SJCRH30 (cell line): ENCODE data around the gene ST6GALNAC3. TPM values are rescaled to one million over a fixed set of nuclear protein-coding genes. Genes with fewer than 3 reads are reported as not detected.
"Not testable (repeated sequence)": the region's sequence is repeated elsewhere in the genome, so short reads cannot be mapped to it uniquely, and the experiment has no call there.

Experiments
- DNase-seq, 2 experiments: peaks; one replicate each; pipeline ENCODE4 v3.0.0-alpha.2; 2015 to 2020
- H3K27ac ChIP-seq: fragments of 250-450 bp; sonication (Bioruptor Pico); 2 replicates; pipeline ENCODE4 v1.5.1; 2020; ENCODE audit warnings: mild to moderate bottlenecking, moderate library complexity
- H3K27me3 ChIP-seq: fragments of 250-450 bp; sonication (Bioruptor Pico); 2 replicates; pipeline ENCODE4 v1.5.1; 2020; ENCODE audit warnings: mild to moderate bottlenecking, moderate library complexity
- H3K36me3 ChIP-seq: fragments of 250-450 bp; sonication (Bioruptor Pico); 2 replicates; pipeline ENCODE4 v1.5.1; 2020; ENCODE audit warnings: mild to moderate bottlenecking, moderate library complexity
- H3K4me1 ChIP-seq: fragments of 250-450 bp; sonication (Bioruptor Pico); 2 replicates; pipeline ENCODE4 v1.5.1; 2020; ENCODE audit warnings: mild to moderate bottlenecking, moderate library complexity
- H3K4me3 ChIP-seq: fragments of 250-450 bp; sonication (Bioruptor Pico); 2 replicates; pipeline ENCODE4 v1.5.1; 2020; ENCODE audit warnings: mild to moderate bottlenecking, moderate library complexity
- H3K9me3 ChIP-seq: fragments of 250-450 bp; sonication (Bioruptor Pico); replicated peaks from 2 replicates; pipeline ENCODE4 v1.5.1; 2020; ENCODE audit warnings: mild to moderate bottlenecking, moderate library complexity
- total RNA-seq: library from RNA; depleted of rRNA; stranded (reverse); fragments of >200 nt; shearing (Covaris generic); gene quantifications from 2 replicates; pipeline ENCODE4 v1.2.3, GENCODE V29; 2014

Gene ST6GALNAC3
- total RNA-seq, 1 experiment from 2014 or later, result 6.4 TPM

DNA sequence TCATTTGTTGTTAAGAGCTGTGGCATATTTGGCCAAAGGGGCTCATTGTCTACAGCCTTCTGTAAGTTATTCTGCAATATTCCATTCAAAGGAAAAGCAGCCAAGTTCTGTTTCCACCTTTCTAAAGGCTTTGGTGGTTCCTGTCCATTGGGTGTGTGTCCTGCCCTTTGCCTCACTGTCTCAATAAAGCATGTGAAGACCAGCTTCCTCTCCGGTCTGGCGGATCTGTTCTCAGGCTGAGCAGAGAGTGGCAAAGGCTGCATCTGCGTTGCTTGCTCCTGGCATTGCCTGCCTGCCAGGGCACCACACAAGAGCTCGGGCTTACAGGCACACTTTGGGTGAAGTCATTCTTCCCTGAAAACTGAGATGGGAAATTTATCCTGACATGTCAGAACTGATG lies 34.9 kb downstream of the ST6GALNAC3 start:
- H3K27me3 ChIP-seq, result no peaks in the 10 kb centered on the region
- H3K27ac ChIP-seq, result no peak overlapping the region
- H3K4me3 ChIP-seq, result no peak overlapping the region
- no peaks in the 10 kb centered on the region for H3K9me3 ChIP-seq
- DNase-seq, result no peak
- no peaks in the 10 kb centered on the region for H3K36me3 ChIP-seq
- no peaks in the 10 kb centered on the region for H3K4me1 ChIP-seq

DNA sequence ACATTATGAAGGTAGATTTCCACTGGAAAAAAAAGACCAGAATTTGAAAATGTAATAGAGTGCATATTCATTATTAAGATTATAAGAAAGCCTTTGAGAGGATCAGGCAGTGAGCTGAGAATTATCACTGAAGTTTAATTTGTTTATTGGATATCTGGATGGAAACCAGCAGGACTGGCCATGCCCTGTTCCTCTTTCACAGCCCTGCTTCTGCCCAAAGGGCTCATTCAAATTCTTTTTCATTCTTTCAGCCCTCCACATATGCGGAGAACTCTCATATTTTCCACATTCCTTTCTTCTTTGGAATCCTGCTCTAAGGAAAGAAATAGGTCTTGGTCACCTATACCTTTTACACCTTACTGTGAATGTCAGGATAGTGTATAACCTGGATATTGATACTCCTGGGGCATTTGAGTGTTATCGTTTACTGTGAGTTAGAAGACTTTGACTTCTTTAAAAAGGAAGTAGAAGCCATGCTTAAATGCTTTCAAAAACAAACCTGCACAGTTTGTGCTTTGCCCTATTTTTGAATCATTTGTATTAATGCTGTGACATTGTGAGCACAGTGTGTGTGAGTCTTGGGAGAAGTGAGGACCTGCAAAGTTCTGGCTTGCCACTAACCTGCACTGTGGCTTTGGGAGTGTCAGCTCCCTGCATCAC lies 35.5 kb downstream of the ST6GALNAC3 start:
- DNase-seq, result no peak
- Histone ChIP-seq H3K27me3 (no peaks in the 10 kb centered on the region), H3K27ac (no peak overlapping the region), H3K4me1 (no peaks in the 10 kb centered on the region), H3K4me3 (no peak overlapping the region), H3K9me3 (no peaks in the 10 kb centered on the region), H3K36me3 (no peaks in the 10 kb centered on the region)

DNA sequence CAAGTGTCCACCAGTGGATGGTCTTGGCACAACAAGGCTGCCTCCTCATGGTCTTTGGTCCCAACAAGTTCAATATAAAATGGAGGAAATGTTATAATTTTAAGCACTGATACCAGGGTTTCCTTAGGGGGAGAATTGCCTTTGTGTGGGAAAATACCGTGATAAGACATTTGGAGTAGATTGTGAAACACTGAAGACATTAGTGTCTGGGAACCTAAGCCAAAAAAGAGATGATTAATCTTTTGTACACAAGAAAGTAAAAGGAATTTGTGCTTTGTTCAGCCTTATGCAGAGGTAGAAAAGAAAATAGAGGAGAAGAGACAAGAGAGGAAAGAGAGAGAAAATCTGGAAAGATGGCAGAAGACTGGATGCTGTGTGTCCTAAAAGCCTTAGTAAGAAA lies 36.1 kb downstream of the ST6GALNAC3 start:
- H3K9me3 ChIP-seq, result no peaks in the 10 kb centered on the region
- no peak for DNase-seq
- H3K27ac ChIP-seq, result no peak overlapping the region
- H3K36me3 ChIP-seq, result no peaks in the 10 kb centered on the region
- no peaks in the 10 kb centered on the region for H3K27me3 ChIP-seq
- H3K4me3 ChIP-seq, result no peak overlapping the region
- peaks cover 2% of the 10 kb centered on the region; the same call in 1 of the 2 replicates for H3K4me1 ChIP-seq

DNA sequence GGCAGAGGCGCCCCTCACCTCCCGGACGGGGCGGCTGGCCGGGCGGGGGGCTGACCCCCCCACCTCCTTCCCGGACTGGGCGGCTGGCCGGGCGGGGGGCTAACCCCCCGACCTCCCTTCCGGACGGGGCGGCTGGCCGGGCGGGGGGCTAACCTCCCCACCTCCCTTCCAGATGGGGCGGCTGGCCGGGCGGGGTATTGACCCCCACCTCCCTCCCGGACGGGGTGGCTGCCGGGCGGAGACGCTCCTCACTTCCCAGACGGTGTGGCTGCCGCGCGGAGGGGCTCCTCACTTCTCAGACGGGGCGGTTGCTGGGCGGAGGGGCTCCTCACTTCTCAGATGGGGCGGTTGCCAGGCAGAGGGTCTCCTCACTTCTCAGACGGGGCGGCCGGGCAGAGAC lies 37.8 kb downstream of the ST6GALNAC3 start:
- H3K27me3 ChIP-seq, H3K4me3 ChIP-seq, DNase-seq, H3K4me1 ChIP-seq, H3K27ac ChIP-seq, H3K9me3 ChIP-seq, H3K36me3 ChIP-seq: not testable (repeated sequence)

DNA sequence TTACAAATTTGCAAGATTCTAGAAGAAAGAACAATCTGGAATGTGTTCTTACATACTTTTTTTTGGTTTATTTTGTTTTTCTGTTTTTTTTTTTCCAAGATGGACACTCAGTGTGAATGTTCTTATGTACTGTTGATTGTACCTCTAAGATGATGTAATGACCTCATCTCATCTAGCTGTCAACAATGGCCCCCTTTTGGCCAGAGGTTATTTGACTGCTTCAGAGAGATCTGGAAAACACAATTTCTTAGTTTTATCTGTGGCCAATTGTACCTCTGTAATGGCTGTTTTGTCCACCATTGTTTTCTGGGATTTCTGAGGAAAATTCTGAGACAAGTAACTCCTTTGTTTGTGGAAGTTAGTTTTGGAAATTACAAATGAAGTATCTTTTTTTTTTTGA lies 38.9 kb downstream of the ST6GALNAC3 start:
- Histone ChIP-seq H3K9me3 (no peaks in the 10 kb centered on the region), H3K36me3 (no peaks in the 10 kb centered on the region), H3K4me3 (no peak overlapping the region), H3K4me1 (peaks cover 18% of the 10 kb centered on the region; the same call in 1 of the 2 replicates), H3K27me3 (no peaks in the 10 kb centered on the region), H3K27ac (no peak overlapping the region)
- DNase-seq, result no peak

DNA sequence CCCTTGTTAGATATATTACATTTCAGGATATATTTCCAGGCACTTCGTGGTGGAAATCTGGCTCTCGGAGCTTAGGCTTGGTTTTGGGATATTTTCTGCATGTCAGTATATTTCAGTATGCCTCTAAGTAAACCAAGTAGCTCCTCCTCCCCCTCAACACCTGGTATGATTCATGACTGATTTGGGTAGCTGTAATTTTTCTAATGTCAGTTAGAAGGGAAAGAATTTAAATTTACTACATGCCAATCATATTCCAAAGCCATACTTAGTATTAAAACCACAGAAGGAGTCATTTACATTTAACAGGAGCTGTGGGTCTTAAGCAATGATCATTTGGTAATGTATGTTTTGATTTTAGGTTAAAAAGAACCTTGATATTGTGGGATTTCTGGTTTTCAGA lies 40.6 kb downstream of the ST6GALNAC3 start:
- Histone ChIP-seq H3K4me3 (no peak overlapping the region), H3K36me3 (no peaks in the 10 kb centered on the region), H3K9me3 (no peaks in the 10 kb centered on the region), H3K27ac (no peak overlapping the region), H3K27me3 (no peaks in the 10 kb centered on the region), H3K4me1 (peaks cover 18% of the 10 kb centered on the region; the same call in 1 of the 2 replicates)
- no peak for DNase-seq

DNA sequence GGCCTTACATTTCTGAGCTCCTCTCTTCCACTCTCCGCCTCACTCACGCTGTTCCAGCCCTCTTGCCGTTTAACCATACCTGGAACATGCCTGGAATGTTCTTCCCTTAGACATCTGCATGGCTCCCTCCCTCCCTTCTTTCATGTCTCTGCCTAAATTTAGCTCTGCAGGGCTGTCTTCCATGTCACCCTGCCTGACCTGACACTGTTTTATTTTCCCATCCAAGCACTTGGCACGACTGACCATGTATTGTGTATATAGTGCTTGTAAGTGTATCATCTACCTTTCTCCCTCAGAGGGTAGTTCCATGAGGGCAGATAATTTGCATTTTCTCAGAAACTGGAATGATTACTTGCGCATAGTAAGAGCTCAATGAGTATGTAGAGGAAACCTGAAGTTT lies 47.3 kb downstream of the ST6GALNAC3 start:
- H3K9me3 ChIP-seq, result no peaks in the 10 kb centered on the region
- H3K4me1 ChIP-seq, result peaks cover 15% of the 10 kb centered on the region; the same call in 1 of the 2 replicates
- no peak overlapping the region for H3K27ac ChIP-seq
- no peak for DNase-seq
- no peaks in the 10 kb centered on the region for H3K27me3 ChIP-seq
- no peak overlapping the region for H3K4me3 ChIP-seq
- H3K36me3 ChIP-seq, result no peaks in the 10 kb centered on the region

DNA sequence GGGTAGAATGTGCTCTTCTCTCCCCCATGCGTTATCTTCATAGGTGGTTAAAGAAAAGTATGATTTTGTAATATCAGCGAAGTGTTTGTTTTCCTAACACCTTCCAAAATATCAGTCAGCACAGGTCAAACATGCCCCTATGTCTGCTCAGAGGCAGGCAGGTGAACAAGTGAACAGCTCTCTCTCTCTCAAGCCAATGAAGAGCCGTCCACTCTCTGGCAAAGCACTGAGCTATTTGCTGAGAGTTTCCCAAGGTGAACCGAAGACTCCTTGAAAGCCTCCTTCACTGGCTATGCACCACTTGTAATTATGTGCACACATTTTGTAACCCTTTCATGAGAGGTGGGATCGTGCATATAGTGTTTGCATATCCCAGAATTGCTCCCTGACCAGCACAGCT lies 47.7 kb downstream of the ST6GALNAC3 start:
- DNase-seq, result no peak
- H3K4me3 ChIP-seq, result no peak overlapping the region
- H3K27ac ChIP-seq, result no peak overlapping the region
- no peaks in the 10 kb centered on the region for H3K9me3 ChIP-seq
- H3K4me1 ChIP-seq, result peaks cover 11% of the 10 kb centered on the region; the same call in 1 of the 2 replicates
- no peaks in the 10 kb centered on the region for H3K36me3 ChIP-seq
- no peaks in the 10 kb centered on the region for H3K27me3 ChIP-seq

DNA sequence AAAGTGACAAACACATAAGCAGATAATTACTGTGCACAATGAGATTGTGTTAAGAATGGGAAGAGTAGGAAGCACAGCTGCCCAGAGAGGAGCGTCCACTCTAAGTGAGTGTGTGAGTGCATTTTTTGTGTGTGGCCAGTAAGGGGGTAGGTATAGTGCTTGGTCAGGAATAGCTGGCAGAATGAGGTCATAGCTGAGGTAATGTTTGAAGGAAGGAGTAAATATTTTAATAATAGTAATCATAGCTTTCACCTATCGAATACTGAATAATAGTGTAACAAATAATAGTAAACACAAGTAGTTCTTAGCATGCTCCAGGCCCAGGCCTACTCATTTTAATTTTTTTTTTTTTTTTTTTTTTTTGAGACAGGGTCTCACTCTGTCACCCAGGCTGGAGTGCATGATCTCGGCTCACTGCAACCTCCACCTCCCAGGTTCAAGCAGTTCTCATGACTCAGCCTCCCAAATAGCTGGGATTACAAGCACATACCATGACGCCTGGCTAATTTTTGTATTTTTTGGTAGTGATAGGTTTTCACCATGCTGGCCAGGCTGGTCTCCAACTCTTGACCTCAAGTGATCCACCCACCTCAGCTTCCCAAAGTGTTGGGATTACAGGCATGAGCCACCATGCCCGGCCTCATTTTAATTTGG lies 49.0 kb downstream of the ST6GALNAC3 start:
- not testable (repeated sequence) for H3K4me3 ChIP-seq, H3K9me3 ChIP-seq, DNase-seq, H3K27me3 ChIP-seq, H3K36me3 ChIP-seq, H3K4me1 ChIP-seq, H3K27ac ChIP-seq

DNA sequence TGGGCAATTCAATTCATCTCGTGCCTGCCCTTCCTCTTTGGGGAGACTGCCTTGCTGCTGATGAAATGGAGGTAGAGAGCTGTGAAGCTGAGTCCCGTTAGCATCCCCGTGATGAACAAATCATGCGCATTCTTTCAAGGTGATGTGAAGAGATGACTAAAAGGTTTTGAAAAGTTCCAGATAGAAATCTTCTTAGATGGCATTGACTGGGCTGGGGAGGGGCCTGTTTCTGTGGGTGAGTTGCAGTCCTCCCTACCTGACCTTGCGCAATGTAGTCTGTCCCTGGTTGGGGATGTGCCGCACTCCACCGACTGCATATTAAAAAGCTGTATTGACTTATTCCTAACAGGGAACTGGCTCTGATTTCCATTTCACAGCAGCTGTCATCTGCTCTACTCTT lies 49.6 kb downstream of the ST6GALNAC3 start:
- no peak overlapping the region for H3K27ac ChIP-seq
- DNase-seq, result no peak
- no peaks in the 10 kb centered on the region for H3K4me1 ChIP-seq
- no peaks in the 10 kb centered on the region for H3K36me3 ChIP-seq
- no peaks in the 10 kb centered on the region for H3K9me3 ChIP-seq
- H3K27me3 ChIP-seq, result no peaks in the 10 kb centered on the region
- no peak overlapping the region for H3K4me3 ChIP-seq

DNA sequence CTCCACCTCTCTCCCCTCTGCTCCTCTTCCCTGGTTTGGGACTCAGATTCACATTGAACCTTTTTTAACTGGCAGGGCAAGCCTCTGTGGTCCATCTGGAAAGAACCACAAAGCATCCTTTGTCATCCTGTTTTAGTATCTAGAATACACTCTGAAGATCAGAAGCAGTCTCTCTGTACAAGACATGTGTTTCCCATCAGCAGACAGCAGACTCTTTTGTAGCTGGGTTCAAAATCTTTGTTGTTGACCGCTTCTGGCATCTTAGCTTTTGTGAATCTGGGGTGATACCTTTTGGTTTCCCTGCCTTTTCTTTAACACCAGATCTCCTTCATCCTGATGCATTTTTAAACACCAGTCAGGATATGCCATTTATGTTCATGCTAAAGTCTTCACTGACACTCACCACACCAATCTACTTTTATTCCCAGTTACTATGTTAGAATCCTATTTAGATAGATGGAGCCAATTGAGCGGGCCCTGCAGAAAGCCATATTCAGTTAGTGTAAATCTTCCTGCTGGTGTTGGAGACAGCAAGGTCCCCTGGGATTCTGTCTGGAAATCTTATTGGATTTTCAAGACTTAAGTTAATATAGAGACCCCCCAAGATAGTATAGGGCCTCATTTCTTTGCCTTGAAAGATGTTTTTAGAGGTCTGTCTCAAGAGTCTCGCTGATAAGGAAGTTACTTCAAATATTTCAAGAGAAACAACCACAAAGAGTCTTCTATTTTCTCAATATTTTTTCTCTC lies 51.1 kb downstream of the ST6GALNAC3 start:
- DNase-seq, result no peak
- Histone ChIP-seq H3K36me3 (no peaks in the 10 kb centered on the region), H3K4me1 (no peaks in the 10 kb centered on the region), H3K27me3 (no peaks in the 10 kb centered on the region), H3K27ac (no peak overlapping the region), H3K4me3 (no peak overlapping the region), H3K9me3 (no peaks in the 10 kb centered on the region)

DNA sequence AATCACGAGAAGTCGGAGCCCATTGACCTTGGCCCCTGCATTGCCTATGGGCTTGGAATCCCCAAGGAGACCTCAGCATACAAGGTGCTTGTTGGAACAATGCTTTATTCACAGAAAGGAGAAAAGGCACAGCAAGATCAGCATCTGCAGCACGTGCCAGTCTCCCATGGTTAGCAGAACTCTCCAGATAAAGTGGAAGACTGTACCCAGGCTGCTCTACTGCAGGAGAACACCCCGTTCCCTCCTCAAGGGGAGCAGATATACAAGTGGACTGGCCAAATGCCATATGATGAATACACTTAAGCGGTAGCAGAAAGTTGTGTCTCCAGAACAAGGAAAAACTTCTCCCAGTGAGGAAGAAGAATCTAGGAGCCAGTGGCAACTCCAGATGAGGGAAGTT lies 53.5 kb downstream of the ST6GALNAC3 start:
- H3K4me1 ChIP-seq, result no peaks in the 10 kb centered on the region
- H3K27me3 ChIP-seq, result no peaks in the 10 kb centered on the region
- H3K27ac ChIP-seq, result no peak overlapping the region
- H3K4me3 ChIP-seq, result no peak overlapping the region
- no peaks in the 10 kb centered on the region for H3K9me3 ChIP-seq
- H3K36me3 ChIP-seq, result no peaks in the 10 kb centered on the region
- DNase-seq, result no peak

DNA sequence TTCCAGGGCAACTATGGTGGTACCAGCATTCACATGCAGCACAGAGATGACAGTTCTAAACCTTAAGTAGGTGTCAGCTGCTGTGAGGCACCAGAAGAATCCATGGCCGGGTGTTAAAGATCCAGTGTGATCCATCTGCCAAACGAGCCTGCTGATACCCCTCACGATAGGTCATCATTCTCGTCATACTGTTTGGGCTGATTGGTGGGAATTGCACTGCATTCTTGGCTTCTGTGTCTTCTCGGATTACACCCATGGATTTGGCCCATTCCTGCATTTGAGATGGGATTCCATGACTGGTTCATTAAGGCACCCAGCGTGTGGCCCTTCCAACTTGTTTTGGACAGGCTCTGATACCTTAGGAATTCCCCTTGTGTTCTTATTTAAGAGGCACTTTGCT lies 55.2 kb downstream of the ST6GALNAC3 start:
- no peaks in the 10 kb centered on the region for H3K27me3 ChIP-seq
- H3K9me3 ChIP-seq, result no peaks in the 10 kb centered on the region
- H3K4me3 ChIP-seq, result no peak overlapping the region
- H3K27ac ChIP-seq, result no peak overlapping the region
- no peak for DNase-seq
- no peaks in the 10 kb centered on the region for H3K36me3 ChIP-seq
- H3K4me1 ChIP-seq, result no peaks in the 10 kb centered on the region

DNA sequence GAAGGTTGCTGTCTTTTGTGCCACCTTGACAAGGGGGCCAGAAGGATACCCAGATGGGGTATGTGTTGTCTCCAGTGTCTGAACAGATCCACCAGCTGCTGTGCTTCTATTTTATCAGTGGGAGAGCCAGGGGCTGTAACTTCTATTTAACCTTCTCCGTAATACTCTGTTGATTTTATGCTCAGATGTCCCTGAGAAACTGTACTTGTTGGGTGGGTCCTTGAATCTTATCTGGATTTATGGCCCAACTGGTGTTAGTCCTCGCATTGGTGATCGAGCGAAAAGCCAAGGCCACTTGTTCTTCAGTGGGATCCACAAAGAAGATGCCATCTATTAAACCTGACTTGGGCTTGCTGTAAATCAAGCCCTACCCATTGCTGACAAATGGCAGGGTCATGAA lies 56.4 kb downstream of the ST6GALNAC3 start:
- Histone ChIP-seq H3K9me3 (no peaks in the 10 kb centered on the region), H3K4me3 (no peak overlapping the region), H3K36me3 (no peaks in the 10 kb centered on the region), H3K27me3 (no peaks in the 10 kb centered on the region), H3K27ac (no peak overlapping the region), H3K4me1 (no peaks in the 10 kb centered on the region)
- no peak for DNase-seq

DNA sequence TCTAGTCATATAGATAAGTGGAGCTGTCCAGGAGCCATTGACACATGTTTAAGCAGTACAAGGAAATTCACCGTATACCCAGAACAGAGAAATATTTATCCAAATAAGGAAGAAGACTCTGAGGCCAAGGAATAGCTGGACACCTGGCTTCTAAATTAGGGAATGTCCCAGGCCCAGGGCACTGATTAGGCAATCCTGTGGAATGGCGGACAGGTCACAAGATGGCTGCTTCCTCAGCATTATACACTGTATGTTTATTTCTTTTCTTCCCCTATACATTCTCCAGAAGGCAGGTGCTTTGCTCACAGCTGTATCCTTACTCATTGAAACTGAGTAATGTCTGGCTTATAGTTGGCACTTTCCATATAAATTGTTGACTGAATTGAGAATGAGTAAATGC lies 59.4 kb downstream of the ST6GALNAC3 start:
- DNase-seq, result no peak
- H3K9me3 ChIP-seq, result no peaks in the 10 kb centered on the region

More for the DNA sequence above, 59.4 kb downstream of the ST6GALNAC3 start:
- Histone ChIP-seq H3K36me3 (no peaks in the 10 kb centered on the region), H3K4me3 (no peak overlapping the region), H3K27me3 (no peaks in the 10 kb centered on the region), H3K27ac (no peak overlapping the region), H3K4me1 (no peaks in the 10 kb centered on the region)
